Testis (tissue), 3 donors: ENCODE results near the gene SYT1. TPM values are rescaled to one million over a fixed set of nuclear protein-coding genes. Genes with fewer than 3 reads are reported as not detected.

Source experiments
- DNase-seq: peaks from one replicate; pipeline ENCODE4 v3.0.0-alpha.2; 2019
- H3K27ac ChIP-seq, 2 donors: fragments of 200-600 bp; sonication (generic); one replicate each; pipeline ENCODE4 v1.5.1; 2019
- H3K27me3 ChIP-seq: fragments of 200-600 bp; sonication (generic); one replicate; pipeline ENCODE4 v1.5.1; 2019
- H3K36me3 ChIP-seq: fragments of 200-600 bp; sonication (generic); one replicate; pipeline ENCODE4 v1.5.1; 2017; ENCODE audit warnings: low read depth; ENCODE audit errors: missing control alignments
- H3K4me1 ChIP-seq: fragments of 200-600 bp; sonication (generic); one replicate; pipeline ENCODE4 v1.5.1; 2019
- H3K4me3 ChIP-seq, 2 donors: fragments of 200-600 bp; sonication (generic); one replicate each; pipeline ENCODE4 v1.5.1; 2017 to 2019
- H3K9me3 ChIP-seq: fragments of 200-600 bp; sonication (generic); one replicate; pipeline ENCODE4 v1.5.1; 2017
- POLR2A ChIP-seq: fragments of 450-650 bp; IDR thresholded peaks from one replicate; pipeline ENCODE4 v1.6.1; 2017; ENCODE audit warnings: antibody characterized with exemption, mild to moderate bottlenecking, moderate library complexity
- WGBS, 2 donors: methylation state at CpG; one replicate each; pipeline ENCODE4 v1.1.5; 2018; 5-methylcytosine and 5-hydroxymethylcytosine counted together
- intact Hi-C: fragments of 100-400 bp; cut with DNase I; formaldehyde crosslinking; loops from one replicate; pipeline ENCODE4 v1.15.1; 2023; ENCODE audit warnings: low total_unique reads
- microRNA counts, 2 donors: library from miRNA; unstranded; fragments of <30 nt; microRNA quantifications; one replicate each; lab custom pipeline; 2016
- microRNA-seq, 2 donors: library from miRNA; unstranded; fragments of <30 nt; microRNA quantifications; one replicate each; pipeline ENCODE4, GENCODE V29; 2016; ENCODE audit warnings: borderline number of aligned reads in 2 of 2, borderline replicate concordance in 1 of 2
- polyA plus RNA-seq: library from polyadenylated mRNA; stranded (reverse); fragments of 350-450 nt; fragmentation: Illumina TruSeq; extraction: RNeasy Lipid Tissue Mini Kit (QIAGEN cat#74804); gene quantifications from one replicate; pipeline ENCODE4 v1.2.3, GENCODE V29; 2014; ENCODE audit warnings: low read depth, low replicate concordance; ENCODE audit not compliant: insufficient read depth
- small RNA-seq, 2 donors: library from RNA; depleted of rRNA; stranded (forward); fragments of <200 nt; gene quantifications; one replicate each; pipeline ENCODE3, GENCODE V24; 2016
- total RNA-seq, 2 donors: library from RNA; depleted of rRNA; stranded (reverse); fragments of >200 nt; gene quantifications; one replicate each; pipeline ENCODE4 v1.2.3, GENCODE V29; 2016
- TF ChIP-seq, protein P1 (sequence below), 3 experiments: fragments of 450-650 bp in 2 of 3; fragments of 200-600 bp in 1 of 3; sonication (generic) in 1 of 3; IDR thresholded peaks; one replicate each; pipeline ENCODE4 v1.5.1; 2016 to 2019; ENCODE audit warnings: antibody characterized with exemption in 3 of 3, mild to moderate bottlenecking in 2 of 3, moderate library complexity in 1 of 3

Gene SYT1
- total and polyA plus RNA-seq, 3 donors from 2014 or later: 1.1 to 1.7 (median 1.3) TPM

DNA sequence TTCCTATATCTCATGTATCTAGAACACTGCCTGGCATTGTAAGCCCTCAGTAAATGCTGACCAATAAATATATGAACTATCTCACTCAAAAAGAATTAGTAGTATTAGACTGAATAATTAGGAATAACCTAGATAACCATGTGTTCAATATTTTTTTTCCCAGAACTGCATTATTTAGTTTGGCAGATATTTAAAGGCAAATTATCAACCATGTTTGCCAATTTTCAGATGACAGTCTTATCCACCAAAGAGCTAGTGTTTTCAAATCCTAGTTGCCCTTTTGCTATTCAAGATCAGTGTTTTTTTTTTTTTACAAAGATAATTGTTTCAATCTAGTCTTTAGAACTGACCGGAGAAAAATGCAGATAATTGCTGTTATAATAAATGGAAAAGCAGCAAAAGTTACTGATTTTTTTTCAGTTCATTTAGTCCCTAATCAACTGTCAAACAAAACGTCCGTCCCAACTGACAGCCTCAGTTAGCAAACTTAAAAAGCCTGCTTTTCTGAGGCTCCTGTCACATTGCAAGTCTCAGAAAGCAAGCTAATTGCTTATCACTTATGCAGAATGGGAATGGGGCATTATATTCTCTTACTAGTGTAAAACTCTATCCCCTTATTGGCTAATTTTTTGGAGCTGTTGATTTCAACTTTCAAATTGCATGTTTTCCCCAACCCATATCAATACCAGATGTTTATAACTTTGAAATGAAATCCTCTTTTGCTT is 623.0 kb downstream of the SYT1 start:
- Histone ChIP-seq H3K4me1 (no peaks in the 10 kb centered on the region), H3K4me3 (no peak overlapping the region), H3K36me3 (no peaks in the 10 kb centered on the region), H3K9me3 (no peaks in the 10 kb centered on the region), H3K27me3 (no peaks in the 10 kb centered on the region), H3K27ac (no peak overlapping the region)
- TF ChIP-seq, protein P1, sequence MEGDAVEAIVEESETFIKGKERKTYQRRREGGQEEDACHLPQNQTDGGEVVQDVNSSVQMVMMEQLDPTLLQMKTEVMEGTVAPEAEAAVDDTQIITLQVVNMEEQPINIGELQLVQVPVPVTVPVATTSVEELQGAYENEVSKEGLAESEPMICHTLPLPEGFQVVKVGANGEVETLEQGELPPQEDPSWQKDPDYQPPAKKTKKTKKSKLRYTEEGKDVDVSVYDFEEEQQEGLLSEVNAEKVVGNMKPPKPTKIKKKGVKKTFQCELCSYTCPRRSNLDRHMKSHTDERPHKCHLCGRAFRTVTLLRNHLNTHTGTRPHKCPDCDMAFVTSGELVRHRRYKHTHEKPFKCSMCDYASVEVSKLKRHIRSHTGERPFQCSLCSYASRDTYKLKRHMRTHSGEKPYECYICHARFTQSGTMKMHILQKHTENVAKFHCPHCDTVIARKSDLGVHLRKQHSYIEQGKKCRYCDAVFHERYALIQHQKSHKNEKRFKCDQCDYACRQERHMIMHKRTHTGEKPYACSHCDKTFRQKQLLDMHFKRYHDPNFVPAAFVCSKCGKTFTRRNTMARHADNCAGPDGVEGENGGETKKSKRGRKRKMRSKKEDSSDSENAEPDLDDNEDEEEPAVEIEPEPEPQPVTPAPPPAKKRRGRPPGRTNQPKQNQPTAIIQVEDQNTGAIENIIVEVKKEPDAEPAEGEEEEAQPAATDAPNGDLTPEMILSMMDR (IDR thresholded peaks at IDR 0.05): no peak
- no peak for TF ChIP-seq POLR2A
- 44 to 47% methylated on average over 3 of the region's 3 CpGs for WGBS, 2 donors
- DNase-seq: no peak
- intact Hi-C loops: no loop called here

MicroRNA genes within 50 kb of the gene (microRNA counts, 767-probe panel; counts per million panel counts)
- microRNA hsa-miR-1252 (lab: Ali Mortazavi, UCI): 0 to 152 counts per million in 2 donors

Small RNAs within 50 kb of the gene (microRNA-seq; reads per million reads assigned to microRNA genes)
- 0 reads per million in 2 donors for gene MIR1252

Small RNAs within 50 kb of the gene (small RNA-seq; reads per million reads assigned to genes)
- gene MIR1252: 0 reads per million in 2 donors
